ENCODE measurements around the gene STIM1.

STIM1 gene

GRCh38 chr11:3969613-3970012, 114.1 kb downstream of the STIM1 start:
- no peak for DNase-seq (ENCODE audit: extremely low spot score)
- CTCF ChIA-PET: interaction anchor here (1.1 to 2.2 kb wide), 3 partner anchors 15 to 103 kb away, joined by 3 to 7 read pairs (median 4); no protein-coding TSS in a partner anchor
- POLR2A ChIA-PET: interaction anchor here (0.7 kb wide), 1 partner anchor 76 kb away, joined by 4 read pairs; no protein-coding TSS in a partner anchor
- TF ChIP-seq, protein P1, sequence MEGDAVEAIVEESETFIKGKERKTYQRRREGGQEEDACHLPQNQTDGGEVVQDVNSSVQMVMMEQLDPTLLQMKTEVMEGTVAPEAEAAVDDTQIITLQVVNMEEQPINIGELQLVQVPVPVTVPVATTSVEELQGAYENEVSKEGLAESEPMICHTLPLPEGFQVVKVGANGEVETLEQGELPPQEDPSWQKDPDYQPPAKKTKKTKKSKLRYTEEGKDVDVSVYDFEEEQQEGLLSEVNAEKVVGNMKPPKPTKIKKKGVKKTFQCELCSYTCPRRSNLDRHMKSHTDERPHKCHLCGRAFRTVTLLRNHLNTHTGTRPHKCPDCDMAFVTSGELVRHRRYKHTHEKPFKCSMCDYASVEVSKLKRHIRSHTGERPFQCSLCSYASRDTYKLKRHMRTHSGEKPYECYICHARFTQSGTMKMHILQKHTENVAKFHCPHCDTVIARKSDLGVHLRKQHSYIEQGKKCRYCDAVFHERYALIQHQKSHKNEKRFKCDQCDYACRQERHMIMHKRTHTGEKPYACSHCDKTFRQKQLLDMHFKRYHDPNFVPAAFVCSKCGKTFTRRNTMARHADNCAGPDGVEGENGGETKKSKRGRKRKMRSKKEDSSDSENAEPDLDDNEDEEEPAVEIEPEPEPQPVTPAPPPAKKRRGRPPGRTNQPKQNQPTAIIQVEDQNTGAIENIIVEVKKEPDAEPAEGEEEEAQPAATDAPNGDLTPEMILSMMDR (IDR thresholded peaks at IDR 0.05; ENCODE audit: control extremely low read depth, extremely low read depth, low read depth, missing control alignments): no peak

DNA sequence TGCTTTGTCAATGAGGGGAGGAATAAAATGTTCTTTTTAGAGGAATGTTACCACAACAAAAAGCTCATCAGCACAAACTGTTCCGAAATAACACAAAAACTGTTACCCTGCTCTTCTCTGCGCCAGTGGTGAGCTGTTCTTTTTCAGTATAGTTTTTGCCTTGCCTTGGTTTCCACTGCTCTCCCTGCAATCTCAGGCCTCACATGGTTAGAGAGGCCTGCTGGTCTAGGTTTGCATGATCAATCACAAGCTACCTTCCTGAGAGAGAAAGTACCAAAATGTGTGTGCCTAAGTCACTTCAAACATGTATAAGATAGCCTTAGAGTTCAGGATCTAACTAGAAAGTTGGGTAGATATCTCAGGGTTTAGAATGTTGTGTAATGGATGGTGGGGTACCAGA, 114.6 kb downstream of the STIM1 start:
- POLR2A ChIA-PET: interaction anchor here (0.7 kb wide), 1 partner anchor 77 kb away, joined by 4 read pairs; no protein-coding TSS in a partner anchor
- CTCF ChIA-PET: no interaction called here
- TF ChIP-seq, protein P1 (IDR thresholded peaks at IDR 0.05; ENCODE audit: control extremely low read depth, extremely low read depth, low read depth, missing control alignments): no peak
- no peak for DNase-seq (ENCODE audit: extremely low spot score)

DNA sequence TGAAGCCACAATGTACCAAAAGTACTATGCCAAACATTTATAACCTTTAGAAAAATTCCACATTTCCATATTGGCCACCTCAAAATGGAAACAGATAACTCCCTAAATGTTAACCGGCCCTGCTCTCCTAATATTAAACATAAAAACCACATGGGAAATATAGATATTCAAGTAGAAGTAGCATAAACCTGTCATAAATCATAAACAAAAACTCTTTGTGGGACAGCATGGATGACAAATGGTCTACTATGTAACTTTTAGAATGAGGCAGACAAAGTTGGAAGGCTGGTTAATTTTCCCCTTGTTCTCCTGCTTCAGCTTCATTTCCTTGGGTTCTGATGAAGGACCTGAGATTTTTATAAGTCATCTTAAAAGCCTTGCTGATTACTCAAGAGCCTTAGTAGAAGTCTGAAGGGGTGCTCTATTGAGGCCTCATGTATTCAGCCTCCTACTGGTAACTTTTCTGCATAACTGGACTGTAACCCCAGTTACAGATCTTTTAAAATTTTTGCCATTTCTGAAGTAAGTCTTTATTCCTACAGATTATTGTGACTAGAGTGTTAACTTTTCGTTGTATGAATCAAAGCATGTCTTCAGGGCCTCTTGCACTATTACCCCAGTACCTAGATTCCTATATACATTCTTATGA, 116.4 kb downstream of the STIM1 start:
- CTCF ChIA-PET: interaction anchor here (1.3 kb wide), 1 partner anchor 13 kb away, joined by 3 read pairs; no protein-coding TSS in a partner anchor
- TF ChIP-seq, protein P1 (IDR thresholded peaks at IDR 0.05; ENCODE audit: control extremely low read depth, extremely low read depth, low read depth, missing control alignments): no peak
- POLR2A ChIA-PET: no interaction called here
- DNase-seq (ENCODE audit: extremely low spot score): no peak

- TF ChIP-seq, protein P1 (IDR thresholded peaks at IDR 0.05; ENCODE audit: control extremely low read depth, extremely low read depth, low read depth, missing control alignments): no peak
- POLR2A ChIA-PET: no interaction called here
- DNase-seq (ENCODE audit: extremely low spot score): no peak
- CTCF ChIA-PET: interaction anchor here (1.8 kb wide), 1 partner anchor 13 kb away, joined by 7 read pairs; no protein-coding TSS in a partner anchor
Measured at GRCh38 chr11:3972431-3972830, 117.0 kb downstream of the STIM1 start.

DNA sequence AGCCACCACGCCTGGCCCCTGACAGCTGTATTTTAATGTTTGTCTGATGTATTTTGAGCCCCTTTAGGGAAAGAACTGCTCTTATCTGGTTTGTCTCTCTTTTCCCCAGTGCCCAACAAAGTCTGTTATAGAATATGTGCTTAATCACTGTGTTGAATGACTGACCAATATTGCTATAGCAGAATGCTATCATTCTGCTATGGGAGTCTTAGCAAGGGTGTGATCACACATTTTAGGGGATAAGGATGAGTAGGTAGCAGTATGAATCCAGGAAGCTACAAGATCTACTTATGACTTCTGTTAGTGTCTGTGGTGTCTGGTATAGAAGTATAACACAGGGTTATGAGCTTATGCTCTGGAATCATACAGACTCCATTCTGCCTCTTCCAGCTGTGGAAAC, 121.6 kb downstream of the STIM1 start:
- CTCF ChIA-PET: interaction anchor here (1.0 to 1.6 kb wide), 3 partner anchors 10 to 122 kb away, joined by 3 to 5 read pairs (median 3); no protein-coding TSS in a partner anchor
- POLR2A ChIA-PET: no interaction called here
- no peak for DNase-seq (ENCODE audit: extremely low spot score)
- TF ChIP-seq, protein P1 (IDR thresholded peaks at IDR 0.05; ENCODE audit: control extremely low read depth, extremely low read depth, low read depth, missing control alignments): no peak

DNA sequence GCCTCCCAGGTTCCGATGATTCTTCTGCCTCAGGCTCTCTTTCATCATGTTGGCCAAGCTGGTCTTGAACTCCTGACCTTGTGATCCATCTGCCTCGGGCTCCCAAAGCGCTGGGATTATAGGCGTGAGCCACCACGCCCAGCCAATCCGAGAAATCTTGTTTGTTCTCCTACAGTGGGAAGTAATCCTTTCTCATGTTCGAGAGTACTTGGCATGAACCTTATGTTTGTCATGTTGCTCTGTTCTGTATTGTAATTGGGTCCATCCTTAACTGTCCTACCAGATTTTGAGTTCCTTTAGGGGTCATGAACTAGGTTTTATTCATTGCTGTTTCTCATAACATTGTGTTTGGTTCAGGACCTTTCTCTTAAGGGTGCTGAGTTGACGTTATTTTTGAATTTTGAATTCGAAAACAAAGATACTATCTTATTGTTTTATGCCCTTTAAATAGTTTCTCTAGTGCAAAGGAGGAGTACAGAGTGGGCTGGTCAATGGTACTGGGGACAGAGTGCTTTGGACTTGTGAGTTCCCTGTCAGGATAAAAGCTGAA, 125.7 kb downstream of the STIM1 start:
- ChIA-PET POLR2A (no interaction called here), CTCF (no interaction called here)
- TF ChIP-seq, protein P1 (IDR thresholded peaks at IDR 0.05; ENCODE audit: control extremely low read depth, extremely low read depth, low read depth, missing control alignments): no peak
- no peak for DNase-seq (ENCODE audit: extremely low spot score)

Measured in GM10248 (cell line).